SK-N-SH (cell line): ENCODE measurements around the gene TCHP. TPM values are rescaled to one million over a fixed set of nuclear protein-coding genes. Genes with fewer than 3 reads are reported as not detected.

Source experiments
- CTCF ChIA-PET: fragments of 300-600, 350-600 bp; formaldehyde crosslinking; extraction: SDS; loops from one replicate; lab custom pipeline; 2021; lab: Yijun Ruan, JAX
- POLR2A ChIA-PET: fragments of 350-600 bp; sonication (Branson Sonifier 250); formaldehyde crosslinking; extraction: SDS; loops from one replicate; lab custom pipeline; 2020; ENCODE audit warnings: antibody characterized with exemption, inconsistent platforms; lab: Yijun Ruan, JAX
- DNase-seq: peaks from one replicate; pipeline ENCODE4 v3.0.0; 2012
- H2AFZ ChIP-seq: fragments of 200-600 bp; sonication (generic); 2 replicates; pipeline ENCODE4 v1.8.1; 2016; ENCODE audit warnings: antibody characterized with exemption, mild to moderate bottlenecking, low read depth
- H3F3A ChIP-seq: fragments of 200-600 bp; sonication (generic); replicated peaks from 2 replicates; pipeline ENCODE3; 2016; ENCODE audit warnings: antibody characterized with exemption, mild to moderate bottlenecking; ENCODE audit not compliant: insufficient read depth
- H3K27ac ChIP-seq, 2 experiments: fragments of 200-500 bp in 1 of 2; fragments of 200-600 bp in 1 of 2; sonication (Bioruptor generic) in 1 of 2; sonication (generic), shearing (Covaris generic) in 1 of 2; 2 replicates each; pipeline versions ENCODE4 v1.5.1 to v1.6.1; 2014 to 2016; ENCODE audit warnings: low read depth in 2 of 2, inconsistent platforms in 1 of 2, low read length in 1 of 2, mild to moderate bottlenecking in 1 of 2, mixed read lengths in 1 of 2
- H3K27me3 ChIP-seq: fragments of 200-600 bp; sonication (generic), shearing (Covaris generic); 2 replicates; pipeline ENCODE4 v1.6.1; 2016; ENCODE audit warnings: mixed run types; ENCODE audit not compliant: insufficient read depth
- H3K36me3 ChIP-seq, 2 experiments: fragments of 200-500 bp in 1 of 2; fragments of 200-600 bp in 1 of 2; sonication (Bioruptor generic) in 1 of 2; sonication (generic) in 1 of 2; replicated peaks in 1 of 2; 2 replicates each; pipeline versions ENCODE3 to v1.5.1; 2014 to 2016; ENCODE audit warnings: low read length in 1 of 2, mild to moderate bottlenecking in 1 of 2; ENCODE audit not compliant: insufficient read depth in 2 of 2, control insufficient read depth in 1 of 2
- H3K4me1 ChIP-seq, 2 experiments: fragments of 200-500 bp in 1 of 2; fragments of 200-600 bp in 1 of 2; sonication (Bioruptor generic) in 1 of 2; sonication (generic), shearing (Covaris generic) in 1 of 2; 2 replicates each; pipeline versions ENCODE4 v1.5.1 to v1.6.1; 2014 to 2016; ENCODE audit warnings: low read depth in 1 of 2, low read length in 1 of 2, mixed run types in 1 of 2; ENCODE audit not compliant: insufficient read depth in 2 of 2, control insufficient read depth in 1 of 2
- H3K4me2 ChIP-seq: fragments of 200-600 bp; sonication (generic), shearing (Covaris generic); 2 replicates; pipeline ENCODE4 v1.6.1; 2017; ENCODE audit warnings: mixed run types
- H3K4me3 ChIP-seq, 2 experiments: fragments of 200-500 bp in 1 of 2; fragments of 200-600 bp in 1 of 2; sonication (Bioruptor generic) in 1 of 2; sonication (generic), shearing (Covaris generic) in 1 of 2; 2 replicates each; pipeline versions ENCODE4 v1.5.1 to v1.8.1; 2014 to 2016; ENCODE audit warnings: low read depth in 2 of 2, inconsistent platforms in 1 of 2, low read length in 1 of 2, mild to moderate bottlenecking in 1 of 2, mixed read lengths in 1 of 2, moderate library complexity in 1 of 2
- H3K79me2 ChIP-seq: fragments of 200-600 bp; sonication (generic); 2 replicates; pipeline ENCODE4 v1.8.1; 2017; ENCODE audit warnings: mild to moderate bottlenecking; ENCODE audit not compliant: insufficient read depth
- H3K9ac ChIP-seq: fragments of 200-600 bp; sonication (generic); 2 replicates; pipeline ENCODE4 v1.6.1; 2017; ENCODE audit warnings: mixed run types
- H3K9me2 ChIP-seq: fragments of 200-600 bp; sonication (generic); 2 replicates; pipeline ENCODE4 v1.6.1; 2017; ENCODE audit warnings: mixed run types
- H3K9me3 ChIP-seq: fragments of 200-600 bp; sonication (generic); 2 replicates; pipeline ENCODE4 v1.6.1; 2017; ENCODE audit warnings: mixed run types, mild to moderate bottlenecking, moderate library complexity
- H4K20me1 ChIP-seq: fragments of 200-600 bp; sonication (generic); 2 replicates; pipeline ENCODE4 v1.6.1; 2017; ENCODE audit warnings: mild to moderate bottlenecking, mixed run types; ENCODE audit not compliant: insufficient read depth
- EZH2phosphoT487 ChIP-seq: fragments of 200-600 bp; sonication (generic); IDR thresholded peaks from 2 replicates; pipeline ENCODE4 v1.6.1; 2017; ENCODE audit warnings: low read depth, mixed run types, mild to moderate bottlenecking, antibody characterized with exemption, moderate library complexity, borderline replicate concordance
- FOSL2 ChIP-seq: IDR thresholded peaks from 2 replicates; pipeline ENCODE4 v1.4.0; 2012; ENCODE audit warnings: low read depth, mild to moderate bottlenecking, moderate library complexity, borderline replicate concordance
- FOXJ3 ChIP-seq: sonication (generic); formaldehyde crosslinking; IDR thresholded peaks from 2 replicates; pipeline ENCODE4 v1.5.1; 2020; ENCODE audit warnings: mild to moderate bottlenecking, missing genetic modification reagents
- FOXM1 ChIP-seq: IDR thresholded peaks from 2 replicates; pipeline ENCODE4 v1.4.0; 2012; ENCODE audit warnings: low read depth, mild to moderate bottlenecking
- NFIC ChIP-seq: IDR thresholded peaks from 2 replicates; pipeline ENCODE4 v1.4.0; 2012; ENCODE audit warnings: borderline replicate concordance
- POLR2AphosphoS5 ChIP-seq: IDR thresholded peaks from 2 replicates; pipeline ENCODE4 v1.6.1; 2012; ENCODE audit warnings: low read depth, low read length
- RAD21 ChIP-seq: IDR thresholded peaks from 2 replicates; pipeline ENCODE4 v1.6.1; 2012; ENCODE audit warnings: mild to moderate bottlenecking, low read length
- RFX5 ChIP-seq: IDR thresholded peaks from 2 replicates; pipeline ENCODE4 v1.6.1; 2012; ENCODE audit warnings: mild to moderate bottlenecking, improper control_type of control experiment, low read length
- TAF1 ChIP-seq: IDR thresholded peaks from 2 replicates; pipeline ENCODE4 v1.6.1; 2012; ENCODE audit warnings: low read depth, mild to moderate bottlenecking, low read length, moderate library complexity, borderline replicate concordance
- TCF12 ChIP-seq: IDR thresholded peaks from 2 replicates; pipeline ENCODE4 v1.4.0; 2012
- TEAD4 ChIP-seq: IDR thresholded peaks from 2 replicates; pipeline ENCODE4 v1.4.0; 2012; ENCODE audit warnings: mild to moderate bottlenecking, borderline replicate concordance; ENCODE audit not compliant: insufficient read depth
- WGBS: methylation state at CpG from one replicate; pipeline ENCODE4 v1.1.6; 2017; ENCODE audit warnings: low lambda C conversion rate; 5-methylcytosine and 5-hydroxymethylcytosine counted together
- polyA plus RNA-seq, 3 experiments: library from polyadenylated mRNA; depleted of rRNA; stranded (reverse); fragments of >200 nt; gene quantifications; 2 replicates each; pipeline ENCODE4 v1.2.3, GENCODE V29; 2012
- TF ChIP-seq, protein P1 (sequence below): IDR thresholded peaks from 2 replicates; pipeline ENCODE4 v1.4.0; 2012; ENCODE audit warnings: low read depth
- TF ChIP-seq, protein P2 (sequence below): IDR thresholded peaks from 2 replicates; pipeline ENCODE4 v1.6.1; 2012; ENCODE audit warnings: mild to moderate bottlenecking, low read depth, low read length, moderate library complexity
- TF ChIP-seq, protein P3 (sequence below): fragments of 200-600 bp; sonication (generic); IDR thresholded peaks from 2 replicates; pipeline ENCODE4 v1.6.1; 2017; ENCODE audit warnings: antibody characterized with exemption, mild to moderate bottlenecking, moderate library complexity

The TCHP gene
- polyA plus RNA-seq, 1 of the 3 experiments (the other 2 are of a cell fraction) = 37.3 TPM

DNA sequence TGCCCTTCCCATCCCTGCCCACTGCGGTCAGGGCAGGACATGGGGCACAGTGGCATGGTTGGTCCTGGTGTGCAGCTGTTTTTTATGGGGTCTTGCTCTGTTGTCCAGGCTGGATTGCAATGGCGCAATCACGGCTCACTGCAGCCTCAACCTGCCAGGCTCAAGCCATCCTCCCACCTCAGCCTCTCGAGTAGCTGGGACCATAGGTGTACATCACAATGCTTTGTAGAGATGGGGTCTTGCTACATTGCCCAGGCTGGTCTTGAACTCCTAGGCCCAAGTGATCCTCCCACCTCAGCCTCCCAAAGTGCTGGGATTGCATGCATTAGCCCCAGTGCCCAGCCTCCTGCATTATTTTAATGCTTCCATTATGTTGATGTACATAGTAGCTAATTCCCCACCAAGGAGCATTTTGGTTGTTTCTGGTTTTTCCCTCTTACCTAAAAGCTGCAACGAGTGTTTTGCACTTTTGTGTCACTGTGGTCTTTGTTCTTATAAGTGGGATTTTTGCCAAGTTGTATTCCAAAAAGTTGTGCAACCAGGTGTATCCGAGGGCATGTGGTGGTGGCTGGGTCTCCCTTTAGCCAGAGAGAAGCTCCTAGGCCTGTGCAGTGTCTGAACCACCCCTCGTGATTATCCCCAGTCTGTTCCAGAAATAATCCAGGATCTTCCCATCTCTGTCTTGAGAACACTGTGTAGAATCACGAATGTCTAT lies 10.3 kb downstream of the TCHP start:
- no peaks in the 10 kb centered on the region for H3K27me3 ChIP-seq
- no peaks in the 10 kb centered on the region for H3K79me2 ChIP-seq
- 93% methylated on average over 6 of the region's 8 CpGs for WGBS
- no peak overlapping the region for H3K27ac ChIP-seq
- H3F3A ChIP-seq = peaks cover 4% of the 10 kb centered on the region
- peaks cover 0 to 14% of the 10 kb centered on the region in 2 experiments; a peak in 1 of 4 replicates for H3K4me1 ChIP-seq
- CTCF ChIA-PET = interaction anchor here (0.7 to 1.5 kb wide), 5 partner anchors 9 to 105 kb away, joined by 3 to 7 read pairs (median 3); no protein-coding TSS in a partner anchor
- H3K4me2 ChIP-seq = no peak overlapping the region
- POLR2A ChIA-PET = interaction anchor here (0.5 kb wide), 1 partner anchor 433 kb away, joined by 3 read pairs; the partner anchor contains the start of genes KCTD10 and UBE3B
- no peaks in the 10 kb centered on the region for H3K9me3 ChIP-seq
- no peak overlapping the region for H3K9ac ChIP-seq
- TF ChIP-seq FOXJ3 (CRISPR knock-in tag) = no peak
- TF ChIP-seq TCF12 = no peak
- TF ChIP-seq, protein P1, sequence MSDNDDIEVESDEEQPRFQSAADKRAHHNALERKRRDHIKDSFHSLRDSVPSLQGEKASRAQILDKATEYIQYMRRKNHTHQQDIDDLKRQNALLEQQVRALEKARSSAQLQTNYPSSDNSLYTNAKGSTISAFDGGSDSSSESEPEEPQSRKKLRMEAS = no peak
- no peak for TF ChIP-seq NFIC
- no peak for TF ChIP-seq RFX5
- no peak for TF ChIP-seq TAF1
- no peak for TF ChIP-seq FOSL2
- no peak for TF ChIP-seq POLR2AphosphoS5
- TF ChIP-seq, protein P2, sequence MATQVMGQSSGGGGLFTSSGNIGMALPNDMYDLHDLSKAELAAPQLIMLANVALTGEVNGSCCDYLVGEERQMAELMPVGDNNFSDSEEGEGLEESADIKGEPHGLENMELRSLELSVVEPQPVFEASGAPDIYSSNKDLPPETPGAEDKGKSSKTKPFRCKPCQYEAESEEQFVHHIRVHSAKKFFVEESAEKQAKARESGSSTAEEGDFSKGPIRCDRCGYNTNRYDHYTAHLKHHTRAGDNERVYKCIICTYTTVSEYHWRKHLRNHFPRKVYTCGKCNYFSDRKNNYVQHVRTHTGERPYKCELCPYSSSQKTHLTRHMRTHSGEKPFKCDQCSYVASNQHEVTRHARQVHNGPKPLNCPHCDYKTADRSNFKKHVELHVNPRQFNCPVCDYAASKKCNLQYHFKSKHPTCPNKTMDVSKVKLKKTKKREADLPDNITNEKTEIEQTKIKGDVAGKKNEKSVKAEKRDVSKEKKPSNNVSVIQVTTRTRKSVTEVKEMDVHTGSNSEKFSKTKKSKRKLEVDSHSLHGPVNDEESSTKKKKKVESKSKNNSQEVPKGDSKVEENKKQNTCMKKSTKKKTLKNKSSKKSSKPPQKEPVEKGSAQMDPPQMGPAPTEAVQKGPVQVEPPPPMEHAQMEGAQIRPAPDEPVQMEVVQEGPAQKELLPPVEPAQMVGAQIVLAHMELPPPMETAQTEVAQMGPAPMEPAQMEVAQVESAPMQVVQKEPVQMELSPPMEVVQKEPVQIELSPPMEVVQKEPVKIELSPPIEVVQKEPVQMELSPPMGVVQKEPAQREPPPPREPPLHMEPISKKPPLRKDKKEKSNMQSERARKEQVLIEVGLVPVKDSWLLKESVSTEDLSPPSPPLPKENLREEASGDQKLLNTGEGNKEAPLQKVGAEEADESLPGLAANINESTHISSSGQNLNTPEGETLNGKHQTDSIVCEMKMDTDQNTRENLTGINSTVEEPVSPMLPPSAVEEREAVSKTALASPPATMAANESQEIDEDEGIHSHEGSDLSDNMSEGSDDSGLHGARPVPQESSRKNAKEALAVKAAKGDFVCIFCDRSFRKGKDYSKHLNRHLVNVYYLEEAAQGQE = no peak
- TF ChIP-seq TEAD4 = no peak
- no peak for TF ChIP-seq RAD21
- TF ChIP-seq EZH2phosphoT487 = no peak
- TF ChIP-seq FOXM1 = no peak
- H3K9me2 ChIP-seq = no peaks in the 10 kb centered on the region
- H3K4me3 ChIP-seq = no peak overlapping the region
- H2AFZ ChIP-seq = no peak overlapping the region
- H4K20me1 ChIP-seq = no peaks in the 10 kb centered on the region
- no peak for DNase-seq
- H3K36me3 ChIP-seq = peaks cover 24 to 58% of the 10 kb centered on the region in 2 experiments

DNA sequence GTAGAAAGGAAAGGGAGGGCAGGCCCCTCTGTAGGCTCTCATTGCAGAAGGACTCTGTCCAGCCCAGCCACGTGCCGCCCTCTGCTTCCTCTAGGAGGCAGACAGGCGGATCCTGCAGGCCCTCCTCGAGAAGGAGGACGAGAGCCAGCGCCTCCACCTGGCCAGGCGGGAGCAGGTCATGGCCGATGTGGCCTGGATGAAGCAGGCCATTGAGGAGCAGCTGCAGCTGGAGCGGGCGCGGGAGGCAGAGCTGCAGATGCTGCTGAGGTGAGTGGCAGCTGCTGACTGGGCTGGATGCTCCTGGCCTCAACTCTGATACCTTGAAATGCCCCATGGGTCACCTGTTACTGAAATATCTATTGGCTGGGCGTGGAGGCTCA lies 10.9 kb downstream of the TCHP start:
- ChIA-PET POLR2A (interaction anchor here (0.5 kb wide), 1 partner anchor 434 kb away, joined by 3 read pairs; the partner anchor contains the start of genes KCTD10 and UBE3B), CTCF (interaction anchor here (0.8 to 1.2 kb wide), 3 partner anchors 18 to 105 kb away, joined by 3 read pairs; no protein-coding TSS in a partner anchor)
- TF ChIP-seq EZH2phosphoT487 = no peak
- TF ChIP-seq, protein P3, sequence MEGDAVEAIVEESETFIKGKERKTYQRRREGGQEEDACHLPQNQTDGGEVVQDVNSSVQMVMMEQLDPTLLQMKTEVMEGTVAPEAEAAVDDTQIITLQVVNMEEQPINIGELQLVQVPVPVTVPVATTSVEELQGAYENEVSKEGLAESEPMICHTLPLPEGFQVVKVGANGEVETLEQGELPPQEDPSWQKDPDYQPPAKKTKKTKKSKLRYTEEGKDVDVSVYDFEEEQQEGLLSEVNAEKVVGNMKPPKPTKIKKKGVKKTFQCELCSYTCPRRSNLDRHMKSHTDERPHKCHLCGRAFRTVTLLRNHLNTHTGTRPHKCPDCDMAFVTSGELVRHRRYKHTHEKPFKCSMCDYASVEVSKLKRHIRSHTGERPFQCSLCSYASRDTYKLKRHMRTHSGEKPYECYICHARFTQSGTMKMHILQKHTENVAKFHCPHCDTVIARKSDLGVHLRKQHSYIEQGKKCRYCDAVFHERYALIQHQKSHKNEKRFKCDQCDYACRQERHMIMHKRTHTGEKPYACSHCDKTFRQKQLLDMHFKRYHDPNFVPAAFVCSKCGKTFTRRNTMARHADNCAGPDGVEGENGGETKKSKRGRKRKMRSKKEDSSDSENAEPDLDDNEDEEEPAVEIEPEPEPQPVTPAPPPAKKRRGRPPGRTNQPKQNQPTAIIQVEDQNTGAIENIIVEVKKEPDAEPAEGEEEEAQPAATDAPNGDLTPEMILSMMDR = peak; percentile 46; the same call in 1 of the 2 replicates

More for the DNA sequence above, 10.9 kb downstream of the TCHP start:
- Histone ChIP-seq H3K27ac (no peak overlapping the region), H3F3A (peaks cover 4% of the 10 kb centered on the region), H3K4me3 (no peak overlapping the region), H3K9me2 (no peaks in the 10 kb centered on the region), H3K27me3 (no peaks in the 10 kb centered on the region), H3K9ac (no peak overlapping the region), H3K79me2 (no peaks in the 10 kb centered on the region), H3K9me3 (no peaks in the 10 kb centered on the region), H3K4me1 (peaks cover 0 to 17% of the 10 kb centered on the region in 2 experiments; a peak in 1 of 4 replicates), H3K36me3 (peaks cover 24 to 59% of the 10 kb centered on the region in 2 experiments), H2AFZ (no peak overlapping the region), H3K4me2 (no peak overlapping the region), H4K20me1 (no peaks in the 10 kb centered on the region)
- DNase-seq = peak; percentile 71
- 90% methylated on average over 9 of the region's 12 CpGs for WGBS
